GM12801 (cell line): Measurements from ENCODE around the gene HSBP1L1.

Experiments used
- CTCF ChIP-seq: IDR thresholded peaks from one replicate; pipeline ENCODE4 v1.5.1; 2011; ENCODE audit warnings: control low read depth; ENCODE audit not compliant: insufficient read length; ENCODE audit errors: extremely low read depth

Gene HSBP1L1

GRCh38 chr18:79948719-79949411 lies 15.6 kb upstream of the HSBP1L1 start:
- TF ChIP-seq CTCF: no peak

- no peak for TF ChIP-seq CTCF
Measured at GRCh38 chr18:79949697-79950487, 14.6 kb upstream of the HSBP1L1 start.

GRCh38 chr18:79950515-79951341 lies 13.7 kb upstream of the HSBP1L1 start:
- TF ChIP-seq CTCF: no peak

GRCh38 chr18:79951545-79952455 lies 12.6 kb upstream of the HSBP1L1 start, which contains the start of gene SLC66A2:
Gene SLC66A2 (minus strand): TSS chr18:79951653. CDS start chr18:79950926, 727 bp downstream.
- no peak for TF ChIP-seq CTCF

GRCh38 chr18:79952456-79952995 lies 11.9 kb upstream of the HSBP1L1 start:
- TF ChIP-seq CTCF: no peak

GRCh38 chr18:79952996-79953559 lies 11.4 kb upstream of the HSBP1L1 start:
- no peak for TF ChIP-seq CTCF
